Cardiac fibroblast (primary cell): ENCODE measurements around the gene INO80C.
A peak's percentile ranks its signal among the peaks of the same experiment; 100 is the strongest.

Source experiments
- DNase-seq, 2 donors: peaks; one replicate each; pipeline versions ENCODE4 v3.0.0 to v3.0.0-alpha.2; 2010; ENCODE audit warnings: low read depth in 2 of 2
- H3K4me3 ChIP-seq, 2 donors: replicated peaks in 1 of 2; 1 replicate in 1 of 2; 2 replicates in 1 of 2; pipeline ENCODE4 v1.5.1; 2011; ENCODE audit warnings: low read depth in 2 of 2, low read length in 2 of 2, mild to moderate bottlenecking in 2 of 2, moderate library complexity in 1 of 2
- TF ChIP-seq, protein P1 (sequence below): IDR thresholded peaks from one replicate; pipeline ENCODE4 v1.5.1; 2011; ENCODE audit warnings: low read depth, mild to moderate bottlenecking, low read length, inconsistent platforms

Gene INO80C

GRCh38 chr18:35437836-35438235, 59.9 kb downstream of the INO80C start:
- TF ChIP-seq, protein P1, sequence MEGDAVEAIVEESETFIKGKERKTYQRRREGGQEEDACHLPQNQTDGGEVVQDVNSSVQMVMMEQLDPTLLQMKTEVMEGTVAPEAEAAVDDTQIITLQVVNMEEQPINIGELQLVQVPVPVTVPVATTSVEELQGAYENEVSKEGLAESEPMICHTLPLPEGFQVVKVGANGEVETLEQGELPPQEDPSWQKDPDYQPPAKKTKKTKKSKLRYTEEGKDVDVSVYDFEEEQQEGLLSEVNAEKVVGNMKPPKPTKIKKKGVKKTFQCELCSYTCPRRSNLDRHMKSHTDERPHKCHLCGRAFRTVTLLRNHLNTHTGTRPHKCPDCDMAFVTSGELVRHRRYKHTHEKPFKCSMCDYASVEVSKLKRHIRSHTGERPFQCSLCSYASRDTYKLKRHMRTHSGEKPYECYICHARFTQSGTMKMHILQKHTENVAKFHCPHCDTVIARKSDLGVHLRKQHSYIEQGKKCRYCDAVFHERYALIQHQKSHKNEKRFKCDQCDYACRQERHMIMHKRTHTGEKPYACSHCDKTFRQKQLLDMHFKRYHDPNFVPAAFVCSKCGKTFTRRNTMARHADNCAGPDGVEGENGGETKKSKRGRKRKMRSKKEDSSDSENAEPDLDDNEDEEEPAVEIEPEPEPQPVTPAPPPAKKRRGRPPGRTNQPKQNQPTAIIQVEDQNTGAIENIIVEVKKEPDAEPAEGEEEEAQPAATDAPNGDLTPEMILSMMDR, result no peak
- no peak overlapping the region for H3K4me3 ChIP-seq
- DNase-seq, result no peak

DNA sequence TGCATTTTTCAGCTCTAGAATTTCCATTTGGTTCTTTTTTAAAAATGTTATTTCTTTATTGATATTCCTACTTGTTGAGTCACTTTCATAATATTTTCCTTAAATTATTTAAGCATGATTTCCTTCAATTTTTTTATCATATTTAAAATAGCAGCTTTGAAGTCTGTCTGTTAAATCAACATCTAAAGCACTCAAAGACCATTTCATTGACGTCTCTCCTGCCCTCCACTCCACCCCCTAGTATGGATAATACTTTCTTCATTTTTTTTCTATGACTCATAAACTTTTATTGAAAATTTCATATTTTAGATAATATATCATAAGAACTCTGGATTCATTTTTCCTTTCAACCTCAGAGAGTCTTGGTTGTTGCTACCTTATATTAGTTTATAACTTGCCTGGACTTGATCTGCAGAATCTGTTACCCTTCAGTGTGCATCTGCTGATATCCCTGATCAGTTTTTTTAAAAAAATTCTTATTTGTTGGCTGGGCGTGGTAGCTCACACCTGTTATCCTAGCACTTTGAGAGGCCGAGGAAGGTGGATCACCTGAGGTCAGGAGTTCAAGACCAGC, 61.6 kb downstream of the INO80C start:
- TF ChIP-seq, protein P1, result no peak
- H3K4me3 ChIP-seq, result no peak overlapping the region
- DNase-seq, result peak in 1 of 2 donors; percentile 83

GRCh38 chr18:35435401-35435800, 62.4 kb downstream of the INO80C start:
- DNase-seq, result no peak
- H3K4me3 ChIP-seq, result no peak overlapping the region
- TF ChIP-seq, protein P1, result no peak

GRCh38 chr18:35432565-35433001, 65.2 kb downstream of the INO80C start:
- TF ChIP-seq, protein P1, result no peak
- peak in 1 of 2 donors; percentile 35 for DNase-seq
- H3K4me3 ChIP-seq, result no peak overlapping the region

GRCh38 chr18:35431374-35431741, 66.4 kb downstream of the INO80C start:
- no peak for DNase-seq
- TF ChIP-seq, protein P1, result no peak
- no peak overlapping the region for H3K4me3 ChIP-seq

GRCh38 chr18:35430721-35431373, 66.9 kb downstream of the INO80C start:
- TF ChIP-seq, protein P1, result no peak
- no peak overlapping the region for H3K4me3 ChIP-seq
- peak; percentile 53 to 70 for DNase-seq
